Fibroblast of villous mesenchyme (primary cell): ENCODE results near the gene MT1H. TPM values are rescaled to one million over a fixed set of nuclear protein-coding genes. Genes with fewer than 3 reads are reported as not detected.
A peak's percentile ranks its signal among the peaks of the same experiment; 100 is the strongest.

Experiments used
- DNase-seq: peaks from one replicate; pipeline ENCODE4 v3.0.0-alpha.2; 2010; ENCODE audit warnings: low read depth
- H3K4me3 ChIP-seq: 2 replicates; pipeline ENCODE4 v1.5.1; 2011; ENCODE audit warnings: low read depth, mild to moderate bottlenecking, low read length
- CTCF ChIP-seq: IDR thresholded peaks from 2 replicates; pipeline ENCODE4 v1.5.1; 2012; ENCODE audit warnings: low read depth, mild to moderate bottlenecking, low read length; ENCODE audit not compliant: insufficient read depth
- total RNA-seq: library from RNA; depleted of rRNA; stranded (reverse); fragments of >200 nt; gene quantifications from 2 replicates; pipeline ENCODE4 v1.2.3, GENCODE V29; 2012

The MT1H gene
- total RNA-seq, 1 donor, result not detected

GRCh38 chr16:56632156-56632847, 37.3 kb upstream of the MT1H start, which contains the start of gene MT1M:
Gene MT1M (plus strand): TSS chr16:56632659. CDS start chr16:56632732, 73 bp downstream.
- H3K4me3 ChIP-seq, result peak within 1 kb of the TSS; percentile 46
- no peak for DNase-seq
- TF ChIP-seq CTCF, result no peak

- no peak for DNase-seq
- no peak for TF ChIP-seq CTCF
- H3K4me3 ChIP-seq, result peak overlapping the region; percentile 46
Observed at GRCh38 chr16:56632848-56633365, 36.7 kb upstream of the MT1H start.

- DNase-seq, result no peak
- TF ChIP-seq CTCF, result no peak
- H3K4me3 ChIP-seq, result no peak overlapping the region
Observed at GRCh38 chr16:56633535-56633934, 36.1 kb upstream of the MT1H start.

- no peak for DNase-seq
- peak overlapping the region; percentile 32 for H3K4me3 ChIP-seq
- no peak for TF ChIP-seq CTCF
Observed at GRCh38 chr16:56634715-56635440, 34.7 kb upstream of the MT1H start.

- TF ChIP-seq CTCF, result no peak
- no peak for DNase-seq
- peak overlapping the region; percentile 32 for H3K4me3 ChIP-seq
Observed at GRCh38 chr16:56635441-56635967, 34.1 kb upstream of the MT1H start.

- DNase-seq, result no peak
- TF ChIP-seq CTCF, result no peak
- H3K4me3 ChIP-seq, result no peak overlapping the region
Observed at GRCh38 chr16:56636616-56637413, 32.8 kb upstream of the MT1H start.
